H9 (cell line): Measurements from ENCODE around the gene CACNA1A. TPM values are rescaled to one million over a fixed set of nuclear protein-coding genes. Genes with fewer than 3 reads are reported as not detected.

ENCODE experiments used
- DNase-seq: peaks from one replicate; pipeline ENCODE4 v3.0.0-alpha.2; 2017
- H2AFZ ChIP-seq: one replicate; pipeline ENCODE4 v1.6.1; 2013; ENCODE audit warnings: mild to moderate bottlenecking, low read length, control low read depth, moderate library complexity
- H2AK5ac ChIP-seq: 2 replicates; pipeline ENCODE4 v1.6.1; 2013; ENCODE audit warnings: low read length, control low read depth, mixed read lengths; ENCODE audit not compliant: insufficient read length
- H2BK120ac ChIP-seq: one replicate; pipeline ENCODE4 v1.6.1; 2013; ENCODE audit warnings: low read depth, mild to moderate bottlenecking, low read length, control low read depth, inconsistent platforms; ENCODE audit not compliant: poor library complexity, severe bottlenecking
- H2BK12ac ChIP-seq: 2 replicates; pipeline ENCODE4 v1.6.1; 2013; ENCODE audit warnings: low read length, control low read depth, mixed read lengths, low read depth; ENCODE audit not compliant: insufficient read length
- H2BK15ac ChIP-seq: 2 replicates; pipeline ENCODE4 v1.6.1; 2013; ENCODE audit warnings: low read depth, low read length, control low read depth
- H2BK20ac ChIP-seq: one replicate; pipeline ENCODE4 v1.6.1; 2013; ENCODE audit warnings: low read depth, mild to moderate bottlenecking, low read length, control low read depth, inconsistent platforms; ENCODE audit not compliant: poor library complexity, severe bottlenecking
- H2BK5ac ChIP-seq: 2 replicates; pipeline ENCODE4 v1.6.1; 2013; ENCODE audit warnings: low read length, control low read depth, mixed read lengths; ENCODE audit not compliant: insufficient read length
- H3K14ac ChIP-seq: 2 replicates; pipeline ENCODE4 v1.6.1; 2013; ENCODE audit warnings: low read length, control low read depth; ENCODE audit not compliant: insufficient read depth
- H3K18ac ChIP-seq: 2 replicates; pipeline ENCODE4 v1.6.1; 2013; ENCODE audit warnings: low read depth, mild to moderate bottlenecking, mixed read lengths, low read length, control low read depth; ENCODE audit not compliant: insufficient read length
- H3K23ac ChIP-seq: 2 replicates; pipeline ENCODE4 v1.6.1; 2013; ENCODE audit warnings: low read length, control low read depth, mixed read lengths, low read depth; ENCODE audit not compliant: insufficient read length
- H3K23me2 ChIP-seq: 2 replicates; pipeline ENCODE4 v1.6.1; 2013; ENCODE audit warnings: low read depth, mild to moderate bottlenecking, mixed read lengths, low read length, control low read depth; ENCODE audit not compliant: insufficient read length, poor library complexity, severe bottlenecking
- H3K27ac ChIP-seq: 2 replicates; pipeline ENCODE4 v1.5.1; 2013; ENCODE audit warnings: low read length, control low read depth, mixed read lengths, low read depth; ENCODE audit not compliant: insufficient read length
- H3K27me3 ChIP-seq: 2 replicates; pipeline ENCODE4 v1.6.1; 2013; ENCODE audit warnings: low read length, control low read depth, inconsistent platforms; ENCODE audit not compliant: insufficient read depth
- H3K4ac ChIP-seq: 2 replicates; pipeline ENCODE4 v1.6.1; 2013; ENCODE audit warnings: low read depth, mild to moderate bottlenecking, control low read depth, inconsistent platforms, low read length, moderate library complexity
- H3K4me1 ChIP-seq: 2 replicates; pipeline ENCODE4 v1.6.1; 2013; ENCODE audit warnings: low read length, control low read depth, inconsistent platforms; ENCODE audit not compliant: insufficient read depth
- H3K4me2 ChIP-seq: 2 replicates; pipeline ENCODE4 v1.6.1; 2013; ENCODE audit warnings: low read length, control low read depth, mixed read lengths; ENCODE audit not compliant: insufficient read length, insufficient read depth
- H3K56ac ChIP-seq: 2 replicates; pipeline ENCODE4 v1.6.1; 2013; ENCODE audit warnings: low read depth, mild to moderate bottlenecking, mixed read lengths, low read length, control low read depth; ENCODE audit not compliant: insufficient read length
- H3K79me1 ChIP-seq: 2 replicates; pipeline ENCODE4 v1.6.1; 2013; ENCODE audit warnings: low read depth, mild to moderate bottlenecking, moderate library complexity, low read length, control low read depth, inconsistent platforms; ENCODE audit not compliant: insufficient read depth, poor library complexity, severe bottlenecking
- H3K79me2 ChIP-seq: 2 replicates; pipeline ENCODE4 v1.6.1; 2013; ENCODE audit warnings: low read length, control low read depth, inconsistent platforms; ENCODE audit not compliant: insufficient read depth
- H3K9ac ChIP-seq: 2 replicates; pipeline ENCODE4 v1.6.1; 2013; ENCODE audit warnings: low read length, control low read depth, mixed read lengths; ENCODE audit not compliant: insufficient read length; ENCODE audit errors: extremely low read depth
- H3K9me3 ChIP-seq: one replicate; pipeline ENCODE4 v1.6.1; 2013; ENCODE audit warnings: low read depth, low read length, inconsistent platforms; ENCODE audit not compliant: control insufficient read depth
- H3T11ph ChIP-seq: one replicate; pipeline ENCODE4 v1.6.1; 2013; ENCODE audit warnings: mild to moderate bottlenecking, low read length, control low read depth, inconsistent platforms
- H4K20me1 ChIP-seq: one replicate; pipeline ENCODE4 v1.6.1; 2013; ENCODE audit not compliant: control insufficient read depth, insufficient read length, insufficient read depth
- H4K5ac ChIP-seq: 2 replicates; pipeline ENCODE4 v1.6.1; 2013; ENCODE audit warnings: low read depth, mild to moderate bottlenecking, mixed read lengths, low read length, control low read depth; ENCODE audit not compliant: insufficient read length
- H4K8ac ChIP-seq: replicated peaks from 2 replicates; pipeline ENCODE4 v1.6.1; 2013; ENCODE audit warnings: low read length, control low read depth, mixed read lengths, low read depth; ENCODE audit not compliant: insufficient read length
- H4K91ac ChIP-seq: 2 replicates; pipeline ENCODE4 v1.6.1; 2013; ENCODE audit warnings: low read depth, mild to moderate bottlenecking, moderate library complexity, mixed read lengths, low read length, control low read depth; ENCODE audit not compliant: insufficient read length
- H3K27ac Mint-ChIP-seq, 3 experiments: 2 replicates in 2 of 3; 3 replicates in 1 of 3; pipeline ENCODE4 v1.8.0; 2020 to 2021; ENCODE audit warnings: mixed read lengths in 3 of 3, mild to moderate bottlenecking in 1 of 3, moderate library complexity in 1 of 3
- H3K27me3 Mint-ChIP-seq: 2 replicates; pipeline ENCODE4 v1.8.0; 2021; ENCODE audit warnings: low read depth, mild to moderate bottlenecking, moderate library complexity, mixed read lengths
- H3K36me3 Mint-ChIP-seq, 3 experiments: 2 replicates in 2 of 3; 3 replicates in 1 of 3; pipeline ENCODE4 v1.8.0; 2020 to 2021; ENCODE audit warnings: low read depth in 3 of 3, mixed read lengths in 3 of 3; ENCODE audit not compliant: insufficient read depth in 1 of 3
- H3K4me1 Mint-ChIP-seq, 2 experiments: 2 replicates each; pipeline ENCODE4 v1.8.0; 2020; ENCODE audit warnings: mixed read lengths in 2 of 2
- H3K4me3 Mint-ChIP-seq, 2 experiments: 2 replicates in 1 of 2; 3 replicates in 1 of 2; pipeline ENCODE4 v1.8.0; 2020 to 2021; ENCODE audit warnings: mild to moderate bottlenecking in 2 of 2, mixed read lengths in 2 of 2, moderate library complexity in 1 of 2
- H3K9me3 Mint-ChIP-seq, 2 experiments: 2 replicates in 1 of 2; 3 replicates in 1 of 2; pipeline ENCODE4 v1.8.0; 2020; ENCODE audit warnings: mild to moderate bottlenecking in 2 of 2, mixed read lengths in 2 of 2, moderate library complexity in 1 of 2
- CTCF ChIP-seq: fragments of 200-600 bp; sonication (generic); conservative IDR thresholded peaks from 3 replicates; pipeline ENCODE4 v1.8.0; 2021; ENCODE audit warnings: antibody characterized with exemption, mild to moderate bottlenecking
- WGBS: extraction: QIAGEN DNeasy Blood & Tissue Kit; methylation state at CpG from one replicate; pipeline ENCODE4 v1.1.7; 2013; ENCODE audit warnings: missing lambda C conversion rate, low lambda C conversion rate, mixed read lengths; ENCODE audit not compliant: insufficient read length; ENCODE audit errors: extremely low coverage; 5-methylcytosine and 5-hydroxymethylcytosine counted together
- total RNA-seq: library from RNA; stranded (reverse); gene quantifications from 2 replicates; pipeline ENCODE4 v1.2.1, GENCODE V29; 2021

CACNA1A gene
- total RNA-seq, 1 experiment from 2014 or later = 8.0 TPM

DNA sequence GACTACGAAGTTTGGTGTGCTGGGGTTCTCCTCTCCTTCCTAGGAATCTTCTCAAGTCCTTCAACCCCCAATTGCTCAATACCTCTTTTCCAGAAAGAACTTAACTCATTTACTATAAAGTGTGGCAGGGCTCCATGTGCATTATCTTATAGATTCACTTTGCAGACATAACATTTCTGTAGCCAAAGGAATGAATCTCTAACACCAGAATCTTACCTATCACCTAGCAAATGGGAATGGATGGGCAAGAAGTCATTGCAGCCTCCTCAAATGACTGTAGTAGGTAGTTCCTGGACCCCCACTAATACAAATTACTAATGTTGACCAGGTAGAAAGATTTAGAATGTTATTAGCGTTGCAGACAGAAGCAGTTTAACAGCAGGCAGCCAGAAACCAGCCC, 5.7 kb upstream of the CACNA1A start:
- no peaks in the 10 kb centered on the region for H3K9me3 ChIP-seq
- H3K23ac ChIP-seq = no peak overlapping the region
- Mint-ChIP-seq H3K36me3 (no peaks in the 10 kb centered on the region), H3K27me3 (peaks cover 60% of the 10 kb centered on the region), H3K27ac (no peak overlapping the region), H3K4me3 (no peak overlapping the region), H3K4me1 (peaks cover 15 to 24% of the 10 kb centered on the region in 2 experiments), H3K9me3 (no peaks in the 10 kb centered on the region; a peak in 1 of 5 replicates)
- H3K27me3 ChIP-seq = no peaks in the 10 kb centered on the region; the same call in 1 of the 2 replicates
- no peak overlapping the region for H3K4me2 ChIP-seq
- no peak for DNase-seq
- H3T11ph ChIP-seq = no peak overlapping the region
- no CpG with 5 or more reads among the region's 2 CpGs for whole genome bisulfite sequencing
- H3K79me2 ChIP-seq = no peaks in the 10 kb centered on the region
- no peak overlapping the region for H4K8ac ChIP-seq
- no peak overlapping the region for H3K4ac ChIP-seq
- no peak overlapping the region for H2BK12ac ChIP-seq
- H4K91ac ChIP-seq = no peak overlapping the region
- H3K9ac ChIP-seq = no peak overlapping the region
- H3K4me1 ChIP-seq = no peaks in the 10 kb centered on the region
- no peak overlapping the region for H2BK20ac ChIP-seq
- H2BK15ac ChIP-seq = no peak overlapping the region
- H3K14ac ChIP-seq = no peak overlapping the region
- no peaks in the 10 kb centered on the region for H4K20me1 ChIP-seq
- H2BK5ac ChIP-seq = no peak overlapping the region
- peaks cover 6% of the 10 kb centered on the region for H3K23me2 ChIP-seq
- H3K27ac ChIP-seq = no peak overlapping the region
- TF ChIP-seq CTCF = no peak
- H3K79me1 ChIP-seq = no peaks in the 10 kb centered on the region
- no peak overlapping the region for H2AFZ ChIP-seq
- H3K56ac ChIP-seq = no peak overlapping the region
- H4K5ac ChIP-seq = no peak overlapping the region
- H2AK5ac ChIP-seq = no peak overlapping the region
- H2BK120ac ChIP-seq = no peak overlapping the region
- no peak overlapping the region for H3K18ac ChIP-seq
